ENCODE data around the gene OR51G2. TPM values are rescaled to one million over a fixed set of nuclear protein-coding genes. Genes with fewer than 3 reads are reported as not detected.
"Not testable (repeated sequence)": the region's sequence is repeated elsewhere in the genome, so short reads cannot be mapped to it uniquely, and the experiment has no call there.

OR51G2 gene
- total RNA-seq, result not detected in 2 replicates

GRCh38 chr11:4919250-4919649, at the start of gene OR51G2:
Gene OR51G2, minus strand, starts transcription at chr11:4919350. Its CDS starts 3,687 bp downstream, at chr11:4915663.
- TF ChIP-seq CTCF (IDR thresholded peaks at IDR 0.05; ENCODE audit: insufficient read depth, low read length, poor library complexity, severe bottlenecking), result no peak
- Histone ChIP-seq H3K36me3 (ENCODE audit: control insufficient read depth, insufficient read depth, low read length) (no peaks in the 10 kb centered on the region), H3K4me3 (ENCODE audit: low read depth, low read length) (no peak within 1 kb of the TSS), H3K27me3 (ENCODE audit: control insufficient read depth, insufficient read depth, low read length) (no peaks in the 10 kb centered on the region)
- no peak for DNase-seq (ENCODE audit: low read depth)

GRCh38 chr11:4962816-4963215, 43.7 kb upstream of the OR51G2 start:
- no peaks in the 10 kb centered on the region for H3K36me3 ChIP-seq (ENCODE audit: control insufficient read depth, insufficient read depth, low read length)
- no peak overlapping the region for H3K4me3 ChIP-seq (ENCODE audit: low read depth, low read length)
- TF ChIP-seq CTCF (IDR thresholded peaks at IDR 0.05; ENCODE audit: insufficient read depth, low read length, poor library complexity, severe bottlenecking), result no peak
- H3K27me3 ChIP-seq (ENCODE audit: control insufficient read depth, insufficient read depth, low read length), result no peaks in the 10 kb centered on the region
- no peak for DNase-seq (ENCODE audit: low read depth)

GRCh38 chr11:4960877-4961276, 41.7 kb upstream of the OR51G2 start:
- H3K27me3 ChIP-seq (ENCODE audit: control insufficient read depth, insufficient read depth, low read length), result no peaks in the 10 kb centered on the region
- H3K36me3 ChIP-seq (ENCODE audit: control insufficient read depth, insufficient read depth, low read length), result no peaks in the 10 kb centered on the region
- DNase-seq (ENCODE audit: low read depth), result no peak
- no peak for TF ChIP-seq CTCF (IDR thresholded peaks at IDR 0.05; ENCODE audit: insufficient read depth, low read length, poor library complexity, severe bottlenecking)
- H3K4me3 ChIP-seq (ENCODE audit: low read depth, low read length), result no peak overlapping the region

- no peaks in the 10 kb centered on the region for H3K27me3 ChIP-seq (ENCODE audit: control insufficient read depth, insufficient read depth, low read length)
- TF ChIP-seq CTCF (IDR thresholded peaks at IDR 0.05; ENCODE audit: insufficient read depth, low read length, poor library complexity, severe bottlenecking), result no peak
- DNase-seq (ENCODE audit: low read depth), result no peak
- H3K4me3 ChIP-seq (ENCODE audit: low read depth, low read length), result no peak overlapping the region
- H3K36me3 ChIP-seq (ENCODE audit: control insufficient read depth, insufficient read depth, low read length), result no peaks in the 10 kb centered on the region
Measured at GRCh38 chr11:4957396-4957795, 38.2 kb upstream of the OR51G2 start.

DNA sequence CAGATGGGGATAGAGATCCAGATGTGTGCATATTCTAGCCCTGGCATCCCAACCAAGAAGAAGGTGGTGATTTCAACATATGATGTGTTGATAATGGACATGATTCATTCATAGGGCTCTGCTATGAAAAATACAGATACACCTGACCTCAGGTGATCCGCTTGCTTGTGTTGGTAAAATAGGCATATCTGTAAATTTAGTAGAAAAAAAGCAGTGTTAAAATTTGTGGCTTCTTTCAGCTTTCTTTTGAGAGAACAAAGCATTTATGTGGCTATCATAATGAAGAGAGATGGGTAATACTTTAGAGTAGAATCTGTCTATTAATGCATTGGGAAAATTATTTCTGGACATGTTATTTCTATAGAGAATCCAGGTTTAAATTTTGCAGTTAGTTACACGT, 36.5 kb upstream of the OR51G2 start, which contains the start of gene OR51A2:
Gene OR51A2 (minus strand): TSS at position 101 of the 400 bp plus-strand sequence. CDS start 0 bp downstream, at position 101.
- H3K36me3 ChIP-seq (ENCODE audit: control insufficient read depth, insufficient read depth, low read length); H3K27me3 ChIP-seq (ENCODE audit: control insufficient read depth, insufficient read depth, low read length); H3K4me3 ChIP-seq (ENCODE audit: low read depth, low read length); DNase-seq (ENCODE audit: low read depth): not testable (repeated sequence)

DNA sequence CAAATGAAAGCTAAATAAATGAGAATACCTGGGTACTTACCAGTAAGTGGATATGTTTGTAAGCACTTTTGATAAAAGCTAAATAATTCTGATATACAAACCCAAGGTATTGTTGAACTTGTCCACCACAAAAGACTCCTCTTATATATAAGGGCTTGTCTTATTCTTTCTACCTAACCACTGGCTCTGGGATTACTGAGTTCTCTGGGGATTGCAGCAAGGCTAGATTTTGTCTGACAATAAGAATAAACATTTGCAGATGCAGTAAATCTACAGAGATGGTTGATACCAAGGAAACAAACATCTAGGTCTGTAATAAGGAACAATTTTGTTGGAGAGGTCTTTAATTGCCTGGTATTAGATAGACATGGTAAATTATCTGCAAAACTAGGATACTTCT, 28.4 kb upstream of the OR51G2 start, which contains the start of gene OR51A4:
Gene OR51A4 (minus strand): TSS at position 101 of the 400 bp plus-strand sequence. CDS start 505 bp downstream, outside the sequence.
- H3K27me3 ChIP-seq (ENCODE audit: control insufficient read depth, insufficient read depth, low read length), result no peaks in the 10 kb centered on the region
- TF ChIP-seq CTCF (IDR thresholded peaks at IDR 0.05; ENCODE audit: insufficient read depth, low read length, poor library complexity, severe bottlenecking), result no peak
- no peak within 1 kb of the TSS for H3K4me3 ChIP-seq (ENCODE audit: low read depth, low read length)
- H3K36me3 ChIP-seq (ENCODE audit: control insufficient read depth, insufficient read depth, low read length), result no peaks in the 10 kb centered on the region
- DNase-seq (ENCODE audit: low read depth), result no peak
